Activated naive CD8-positive, alpha-beta T cell treated with anti-CD3 and anti-CD28 coated beads, Interleukin-2, amount 50 U/mL, for 16 hours (primary cell): Measurements from ENCODE around the gene ACVR1.
"Not testable (repeated sequence)": the region's sequence is repeated elsewhere in the genome, so short reads cannot be mapped to it uniquely, and the experiment has no call there.

Experiments
- DNase-seq: peaks from one replicate; pipeline ENCODE4 v3.0.0-alpha.2; 2020; ENCODE audit warnings: low read depth, low spot score

The ACVR1 gene

GRCh38 chr2:157830266-157830665, 45.9 kb downstream of the ACVR1 start:
- DNase-seq = no peak

GRCh38 chr2:157827377-157827776, 48.8 kb downstream of the ACVR1 start:
- DNase-seq = no peak

- not testable (repeated sequence) for DNase-seq
Observed at GRCh38 chr2:157826644-157827043, 49.5 kb downstream of the ACVR1 start.

- no peak for DNase-seq
Observed at GRCh38 chr2:157825885-157826284, 50.2 kb downstream of the ACVR1 start.

GRCh38 chr2:157822993-157823392, 53.1 kb downstream of the ACVR1 start:
- DNase-seq = no peak

- DNase-seq = no peak
Observed at GRCh38 chr2:157822533-157822932, 53.6 kb downstream of the ACVR1 start.

- no peak for DNase-seq
Observed at GRCh38 chr2:157821519-157822131, 54.5 kb downstream of the ACVR1 start.

GRCh38 chr2:157820193-157820592, 55.9 kb downstream of the ACVR1 start:
- DNase-seq = no peak

- DNase-seq = no peak
Observed at GRCh38 chr2:157819761-157820160, 56.4 kb downstream of the ACVR1 start.

GRCh38 chr2:157818227-157818626, 57.9 kb downstream of the ACVR1 start:
- no peak for DNase-seq

- DNase-seq = no peak
Observed at GRCh38 chr2:157815421-157815820, 60.7 kb downstream of the ACVR1 start.

- DNase-seq = no peak
Observed at GRCh38 chr2:157813467-157813866, 62.7 kb downstream of the ACVR1 start.

- DNase-seq = no peak
Observed at GRCh38 chr2:157810037-157810436, 66.1 kb downstream of the ACVR1 start.

GRCh38 chr2:157809212-157809611, 66.9 kb downstream of the ACVR1 start:
- DNase-seq = no peak

- no peak for DNase-seq
Observed at GRCh38 chr2:157808421-157808820, 67.7 kb downstream of the ACVR1 start.

GRCh38 chr2:157806426-157807077, 69.6 kb downstream of the ACVR1 start:
- no peak for DNase-seq

GRCh38 chr2:157805519-157805918, 70.6 kb downstream of the ACVR1 start:
- no peak for DNase-seq

- DNase-seq = no peak
Observed at GRCh38 chr2:157804355-157804754, 71.8 kb downstream of the ACVR1 start.

GRCh38 chr2:157803952-157804351, 72.2 kb downstream of the ACVR1 start:
- no peak for DNase-seq

- no peak for DNase-seq
Observed at GRCh38 chr2:157803476-157803875, 72.7 kb downstream of the ACVR1 start.

- DNase-seq = no peak
Observed at GRCh38 chr2:157800838-157801495, 75.2 kb downstream of the ACVR1 start.

- no peak for DNase-seq
Observed at GRCh38 chr2:157793053-157793612, 83.0 kb downstream of the ACVR1 start.
